Measurements from ENCODE around the gene TTYH1.
"Not testable (repeated sequence)": the region's sequence is repeated elsewhere in the genome, so short reads cannot be mapped to it uniquely, and the experiment has no call there.

The TTYH1 gene

DNA sequence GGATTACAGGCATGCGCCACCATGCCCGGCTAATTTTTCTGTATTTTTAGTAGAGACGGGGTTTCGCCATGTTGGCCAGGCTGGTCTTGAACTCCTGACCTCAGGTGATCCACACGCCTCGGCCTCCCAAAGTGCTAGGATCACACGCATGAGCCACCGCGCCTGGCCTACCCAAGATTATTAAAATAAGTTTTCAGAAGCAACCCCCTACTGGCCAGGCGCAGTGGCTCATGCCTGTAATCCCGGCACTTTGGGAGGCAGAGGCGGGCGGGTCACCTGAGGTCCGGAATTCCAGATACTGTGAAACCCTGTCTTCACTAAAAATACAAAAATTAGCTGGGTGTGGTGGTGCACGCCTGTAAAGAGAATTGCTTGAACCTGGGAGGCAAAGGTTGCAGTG lies 31.1 kb downstream of the TTYH1 start:
- DNase-seq, result not testable (repeated sequence)

DNA sequence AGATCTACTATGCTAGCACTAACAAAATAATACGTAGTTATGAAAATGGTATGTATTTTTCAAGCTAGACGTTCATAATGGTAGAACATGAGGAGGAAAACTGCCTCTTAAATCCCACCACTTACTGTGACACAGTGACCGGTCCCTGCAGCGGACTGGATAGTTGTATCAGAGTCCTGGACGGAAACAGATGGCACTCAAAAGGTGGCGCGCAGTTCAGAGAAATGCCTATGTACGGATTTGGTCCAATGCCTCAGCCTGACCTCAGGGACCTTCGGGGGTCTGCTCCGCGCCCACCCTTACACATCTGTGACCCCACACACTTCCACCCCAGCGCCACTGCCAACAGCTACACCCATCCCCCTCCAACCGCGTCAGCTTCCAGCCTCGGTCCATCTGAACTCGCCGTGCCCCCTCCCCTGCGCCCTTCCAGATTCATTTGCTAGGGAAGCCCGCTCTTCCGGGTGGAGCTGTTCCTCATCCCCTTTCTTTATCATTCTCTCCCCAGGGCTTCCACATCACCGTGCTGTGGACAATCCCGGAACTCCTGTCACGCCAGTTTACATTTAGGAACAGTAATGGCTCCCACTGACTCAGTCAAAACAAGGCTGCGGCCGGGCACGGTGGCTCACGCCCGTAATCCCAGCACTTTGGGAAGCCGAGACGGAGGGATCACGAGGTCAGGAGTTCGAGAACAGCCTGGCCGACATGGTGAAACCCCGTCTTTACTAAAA lies 32.9 kb downstream of the TTYH1 start:
- DNase-seq, result peak; percentile 42

DNA sequence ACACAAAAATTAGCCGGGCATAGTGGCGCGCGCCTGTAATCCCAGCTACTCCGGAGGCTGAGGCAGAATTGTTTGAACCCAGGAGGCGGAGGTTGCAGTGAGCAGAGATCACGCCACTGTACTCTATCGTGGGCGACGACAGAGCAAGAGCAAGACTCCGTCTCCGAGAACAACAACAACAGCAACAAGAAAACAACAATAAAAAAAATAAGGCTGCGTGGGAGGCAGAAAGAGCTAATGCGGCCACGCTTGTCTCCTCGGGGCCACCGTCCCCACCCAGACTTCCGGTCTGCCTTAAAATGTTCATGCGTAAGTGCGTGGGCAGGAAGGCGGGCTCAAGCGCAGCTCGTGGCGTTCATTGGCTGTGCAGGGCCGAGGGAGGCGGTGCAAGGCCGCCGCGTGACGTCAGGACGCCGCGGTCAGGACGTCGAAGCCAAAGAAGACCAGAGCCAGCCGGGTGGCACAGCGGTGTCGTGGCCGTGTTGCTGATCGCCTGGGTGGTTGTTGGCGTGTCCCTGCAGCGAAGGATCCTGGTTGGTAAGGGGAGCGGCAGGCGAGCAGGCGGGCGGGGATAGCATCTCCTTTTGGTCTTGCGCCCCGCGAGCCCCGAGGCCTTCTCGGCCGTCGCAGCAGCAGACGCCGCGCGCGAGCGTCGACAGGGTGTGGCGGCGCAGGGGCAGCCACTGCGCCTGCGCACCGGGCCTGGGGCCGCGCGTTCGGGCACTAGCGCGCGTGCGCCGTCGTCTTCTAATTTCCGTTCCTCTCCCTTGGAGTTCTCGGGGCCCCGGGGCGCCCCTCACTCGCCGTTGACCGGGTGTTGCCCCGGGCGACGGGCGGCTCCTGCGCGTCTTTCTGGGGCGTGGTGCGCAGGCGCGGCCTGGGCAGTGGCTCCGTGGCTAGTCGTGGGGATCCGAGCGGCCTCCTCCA lies 33.8 kb downstream of the TTYH1 start, which contains the start of gene LENG8:
Gene LENG8 (plus strand): TSS at position 426 of the 927 bp plus-strand sequence. CDS start 2,146 bp downstream, outside the sequence.
- DNase-seq, result peak; percentile 96 to 97

DNA sequence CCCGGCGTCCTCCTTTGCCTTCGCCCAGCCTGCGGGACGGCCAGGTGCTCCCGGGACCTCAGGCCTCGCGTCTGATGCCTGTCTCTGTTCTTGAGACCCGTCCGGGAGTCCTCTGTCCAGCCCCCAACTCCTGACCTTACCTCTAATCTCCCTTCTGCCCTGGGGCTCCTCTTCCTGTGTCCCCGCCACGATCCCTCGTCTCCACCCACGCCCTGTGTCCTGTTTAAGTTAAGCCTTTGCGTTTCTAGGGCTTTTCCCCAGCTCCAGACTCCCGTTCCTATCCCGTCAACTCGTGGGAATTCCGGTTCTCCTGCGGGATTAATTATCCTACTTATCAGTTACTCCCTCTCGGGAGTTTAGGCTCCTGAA lies 34.4 kb downstream of the TTYH1 start:
- DNase-seq, result no peak

DNA sequence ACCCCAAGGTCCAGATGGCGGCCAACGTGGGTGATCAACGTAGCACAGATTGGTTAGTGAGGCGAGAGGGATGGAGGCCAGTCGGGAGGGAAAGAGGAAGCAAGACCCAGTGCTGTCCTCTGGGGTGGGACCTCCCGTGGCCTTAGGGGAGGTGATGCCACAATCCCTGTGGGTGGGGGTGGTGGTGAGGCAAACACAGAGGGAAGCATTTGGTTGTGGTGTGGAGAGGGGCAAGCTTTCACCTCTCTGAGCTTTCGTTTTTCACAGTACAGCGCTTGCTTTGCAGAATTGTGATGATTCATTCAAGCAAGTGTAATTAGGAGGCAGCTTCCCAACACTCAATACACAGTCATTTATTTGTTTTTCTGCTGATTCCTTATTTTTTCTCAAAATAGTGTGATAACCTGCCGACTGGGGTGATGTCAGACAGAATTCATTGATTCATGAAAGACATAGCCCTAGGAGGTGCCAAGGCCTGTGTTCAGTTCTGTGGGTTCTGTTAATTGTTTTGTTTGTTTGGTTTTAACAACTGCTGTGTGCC lies 36.1 kb downstream of the TTYH1 start:
- no peak for DNase-seq

DNA sequence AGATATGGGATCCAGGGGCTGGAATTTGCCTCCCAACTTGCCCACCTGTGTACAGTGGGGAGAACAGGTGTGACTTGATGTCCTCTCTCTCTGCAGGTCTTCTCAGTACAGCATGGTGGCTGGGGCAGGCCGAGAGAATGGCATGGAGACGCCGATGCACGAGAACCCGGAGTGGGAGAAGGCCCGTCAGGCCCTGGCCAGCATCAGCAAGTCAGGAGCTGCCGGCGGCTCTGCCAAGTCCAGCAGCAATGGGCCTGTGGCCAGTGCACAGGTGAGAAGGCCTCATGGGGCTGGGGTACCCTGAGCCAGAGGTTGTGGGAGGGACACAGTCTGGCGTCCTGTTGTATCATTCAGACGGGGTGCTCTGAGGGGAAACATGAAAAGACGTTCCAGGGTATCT lies 36.7 kb downstream of the TTYH1 start:
- DNase-seq, result no peak

DNA sequence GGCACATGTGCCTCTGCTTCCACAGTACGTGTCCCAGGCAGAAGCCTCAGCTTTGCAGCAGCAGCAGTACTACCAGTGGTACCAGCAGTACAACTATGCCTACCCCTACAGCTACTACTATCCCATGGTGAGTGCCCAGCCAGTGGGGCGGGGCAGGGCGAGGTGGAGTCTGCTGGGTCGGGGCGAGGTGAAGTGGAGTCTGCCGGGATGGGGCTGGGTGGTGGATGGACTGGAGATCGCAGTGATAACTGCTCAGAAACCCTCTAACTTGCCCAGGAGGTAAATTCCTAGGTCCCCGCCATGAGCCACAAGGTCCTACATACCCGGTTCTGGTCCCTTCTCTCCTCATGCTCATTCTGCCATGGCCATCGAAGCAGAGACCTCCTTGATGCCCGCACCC lies 37.4 kb downstream of the TTYH1 start:
- DNase-seq, result no peak

DNA sequence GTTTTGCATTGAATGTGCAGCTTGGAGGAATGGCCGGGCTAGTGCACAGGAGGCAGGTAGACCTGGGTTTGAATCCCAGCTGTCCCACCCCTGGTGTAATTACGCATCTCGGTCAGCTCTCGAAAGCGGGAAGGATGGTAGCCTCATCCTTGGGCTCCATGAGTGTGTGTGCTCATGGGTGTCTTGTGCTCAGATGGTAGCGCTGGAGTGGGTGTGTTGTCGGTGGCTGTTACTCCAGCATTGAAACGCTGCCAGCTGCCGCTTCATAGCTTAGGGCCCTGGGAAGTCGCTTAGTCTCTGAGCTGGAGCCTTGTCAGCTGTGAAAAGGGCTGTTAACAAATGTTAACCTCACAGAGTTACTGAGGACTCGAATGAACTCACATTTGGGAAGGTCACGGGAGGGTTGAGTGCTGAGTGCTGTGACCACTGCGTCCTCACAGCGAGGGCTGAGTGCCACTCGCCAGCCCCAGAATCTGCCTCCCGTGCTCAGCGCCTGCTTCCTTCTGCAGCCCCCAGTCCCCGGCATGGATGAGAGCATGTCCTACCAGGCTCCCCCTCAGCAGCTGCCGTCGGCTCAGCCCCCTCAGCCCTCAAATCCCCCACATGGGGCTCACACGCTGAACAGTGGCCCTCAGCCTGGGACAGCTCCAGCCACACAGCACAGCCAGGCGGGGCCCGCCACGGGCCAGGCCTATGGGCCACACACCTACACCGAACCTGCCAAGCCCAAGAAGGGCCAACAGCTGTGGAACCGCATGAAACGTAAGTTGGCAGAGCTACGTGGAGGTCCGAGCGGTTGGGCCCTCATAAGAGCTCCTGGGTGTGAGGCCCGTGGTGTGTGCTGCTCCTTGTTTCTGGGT lies 38.9 kb downstream of the TTYH1 start:
- DNase-seq, result no peak

DNA sequence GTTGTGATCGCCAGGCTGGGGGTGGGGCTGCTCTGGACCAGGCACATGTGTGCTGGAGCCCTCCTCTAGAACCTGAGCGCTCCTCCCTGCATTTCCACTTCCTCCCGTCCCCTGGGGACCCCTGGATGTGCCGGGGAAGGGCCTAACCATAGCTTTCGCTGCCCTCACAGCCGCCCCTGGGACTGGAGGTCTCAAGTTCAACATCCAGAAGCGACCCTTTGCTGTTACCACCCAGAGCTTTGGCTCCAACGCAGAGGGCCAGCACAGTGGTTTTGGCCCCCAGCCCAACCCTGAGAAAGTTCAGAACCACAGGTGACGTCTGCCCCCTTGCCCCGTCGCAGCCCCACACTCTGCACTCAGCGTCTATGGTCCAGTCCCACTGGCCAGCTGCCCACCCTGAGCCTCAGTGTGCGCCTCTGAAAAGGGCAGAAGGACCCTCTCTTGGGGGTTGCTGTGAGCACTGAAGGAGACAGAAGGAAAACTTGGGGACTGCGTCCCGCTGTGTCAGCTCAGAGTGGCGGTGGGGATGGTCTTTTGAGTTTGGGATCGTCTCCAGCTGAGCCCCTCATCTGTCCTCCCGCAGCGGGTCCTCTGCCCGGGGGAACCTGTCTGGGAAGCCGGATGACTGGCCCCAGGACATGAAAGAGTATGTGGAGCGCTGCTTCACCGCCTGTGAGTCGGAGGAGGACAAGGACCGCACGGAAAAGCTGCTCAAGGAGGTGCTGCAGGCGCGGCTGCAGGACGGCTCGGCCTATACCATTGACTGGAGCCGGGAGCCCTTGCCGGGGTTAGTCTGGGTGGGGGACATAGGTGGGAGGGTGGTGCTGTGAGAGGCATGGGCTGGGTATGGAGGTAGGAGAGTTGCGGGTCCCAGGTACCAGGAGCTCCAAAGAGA lies 39.8 kb downstream of the TTYH1 start:
- no peak for DNase-seq

DNA sequence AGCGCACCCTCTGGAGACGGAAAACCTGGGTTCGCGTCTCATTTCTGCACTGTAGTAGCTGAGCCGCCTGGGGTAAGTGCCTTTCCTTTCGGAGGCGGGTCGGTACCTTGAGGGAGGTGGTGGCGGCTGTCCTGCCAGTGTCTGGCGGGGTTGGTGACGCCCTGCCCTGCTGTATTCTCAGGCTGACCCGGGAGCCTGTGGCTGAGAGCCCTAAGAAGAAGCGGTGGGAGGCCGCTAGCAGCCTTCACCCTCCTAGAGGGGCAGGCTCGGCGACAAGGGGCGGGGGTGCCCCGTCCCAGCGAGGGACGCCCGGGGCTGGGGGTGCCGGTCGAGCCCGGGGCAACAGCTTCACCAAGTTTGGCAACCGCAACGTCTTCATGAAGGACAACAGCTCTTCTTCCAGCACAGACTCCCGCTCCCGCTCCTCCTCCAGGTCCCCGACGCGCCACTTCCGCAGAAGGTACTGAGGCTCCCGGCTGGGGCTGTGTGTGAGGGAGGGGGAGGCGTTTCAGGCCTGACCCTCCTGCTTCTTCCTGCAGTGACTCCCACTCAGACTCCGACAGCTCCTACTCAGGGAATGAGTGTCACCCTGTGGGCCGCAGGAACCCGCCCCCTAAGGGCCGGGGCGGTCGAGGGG lies 40.6 kb downstream of the TTYH1 start:
- no peak for DNase-seq

DNA sequence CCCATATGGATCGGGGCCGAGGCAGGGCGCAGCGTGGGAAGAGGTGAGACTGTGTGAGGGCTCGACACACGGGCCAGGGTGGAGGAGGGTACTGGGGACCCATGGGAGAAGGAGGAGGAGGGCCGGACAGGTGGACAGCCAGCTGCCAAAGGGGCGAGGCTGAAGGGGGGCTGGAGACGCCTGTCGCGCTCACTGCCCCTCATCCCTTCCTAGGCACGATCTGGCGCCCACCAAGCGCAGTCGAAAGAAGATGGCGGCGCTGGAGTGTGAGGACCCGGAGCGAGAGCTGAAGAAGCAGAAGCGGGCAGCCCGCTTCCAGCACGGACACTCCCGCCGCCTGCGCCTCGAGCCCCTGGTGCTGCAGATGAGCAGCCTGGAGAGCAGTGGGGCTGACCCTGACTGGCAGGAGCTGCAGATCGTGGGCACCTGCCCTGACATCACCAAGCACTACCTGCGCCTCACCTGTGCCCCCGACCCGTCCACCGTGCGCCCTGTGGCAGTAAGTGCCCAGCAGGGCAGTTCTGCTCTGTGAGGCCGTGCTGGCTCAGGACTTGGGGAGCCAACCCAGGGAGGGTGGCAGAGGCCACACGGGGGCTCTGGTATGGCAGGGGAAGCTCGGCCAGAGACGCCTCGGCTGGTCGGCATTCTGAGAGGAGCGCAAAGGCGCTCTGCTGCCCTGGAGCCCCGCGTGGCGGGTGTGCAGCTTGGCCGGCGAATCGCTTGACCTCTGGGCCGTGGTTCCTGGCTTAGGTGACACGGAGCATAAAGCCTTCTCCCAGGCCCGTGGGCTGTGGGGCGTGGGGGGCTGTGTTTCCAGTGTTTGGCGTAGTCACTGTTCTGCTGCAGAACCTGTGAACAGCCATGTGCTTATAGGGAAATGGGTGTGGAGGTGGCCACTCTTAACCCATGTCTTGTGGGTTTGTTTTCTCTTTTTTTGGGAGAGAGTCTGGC lies 41.4 kb downstream of the TTYH1 start:
- DNase-seq, result no peak

DNA sequence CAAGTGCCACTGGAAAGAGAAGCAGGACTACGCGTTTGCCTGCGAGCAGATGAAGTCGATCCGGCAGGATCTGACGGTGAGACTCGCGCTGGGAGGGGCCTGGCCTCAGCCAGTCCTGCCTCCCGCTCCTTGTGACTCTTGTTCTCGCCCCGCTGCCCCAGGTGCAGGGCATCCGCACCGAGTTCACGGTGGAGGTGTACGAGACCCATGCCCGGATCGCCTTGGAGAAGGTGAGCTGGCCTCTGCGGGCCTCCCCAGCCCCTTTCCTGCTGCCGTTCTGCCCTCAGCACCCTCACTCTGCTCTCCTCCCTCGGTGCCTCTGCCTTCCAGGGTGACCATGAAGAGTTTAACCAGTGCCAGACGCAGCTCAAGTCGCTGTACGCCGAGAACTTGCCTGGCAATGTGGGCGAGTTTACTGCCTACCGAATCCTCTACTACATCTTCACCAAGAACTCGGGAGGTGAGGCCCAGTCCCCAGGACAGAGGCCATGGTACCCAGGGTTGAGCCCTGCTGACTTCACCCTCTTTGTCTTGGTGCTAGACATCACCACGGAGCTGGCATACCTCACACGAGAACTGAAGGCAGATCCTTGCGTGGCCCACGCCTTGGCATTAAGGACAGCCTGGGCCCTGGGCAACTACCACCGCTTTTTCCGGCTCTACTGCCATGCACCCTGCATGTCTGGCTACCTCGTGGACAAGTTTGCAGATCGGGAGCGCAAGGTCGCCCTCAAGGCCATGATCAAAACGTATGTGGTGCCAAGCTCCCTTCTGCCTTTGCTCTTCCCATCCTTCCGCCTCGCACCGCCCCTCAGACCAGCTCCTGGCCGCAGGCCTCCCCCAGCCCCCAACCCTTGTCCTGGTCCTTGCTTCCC lies 42.7 kb downstream of the TTYH1 start:
- no peak for DNase-seq

DNA sequence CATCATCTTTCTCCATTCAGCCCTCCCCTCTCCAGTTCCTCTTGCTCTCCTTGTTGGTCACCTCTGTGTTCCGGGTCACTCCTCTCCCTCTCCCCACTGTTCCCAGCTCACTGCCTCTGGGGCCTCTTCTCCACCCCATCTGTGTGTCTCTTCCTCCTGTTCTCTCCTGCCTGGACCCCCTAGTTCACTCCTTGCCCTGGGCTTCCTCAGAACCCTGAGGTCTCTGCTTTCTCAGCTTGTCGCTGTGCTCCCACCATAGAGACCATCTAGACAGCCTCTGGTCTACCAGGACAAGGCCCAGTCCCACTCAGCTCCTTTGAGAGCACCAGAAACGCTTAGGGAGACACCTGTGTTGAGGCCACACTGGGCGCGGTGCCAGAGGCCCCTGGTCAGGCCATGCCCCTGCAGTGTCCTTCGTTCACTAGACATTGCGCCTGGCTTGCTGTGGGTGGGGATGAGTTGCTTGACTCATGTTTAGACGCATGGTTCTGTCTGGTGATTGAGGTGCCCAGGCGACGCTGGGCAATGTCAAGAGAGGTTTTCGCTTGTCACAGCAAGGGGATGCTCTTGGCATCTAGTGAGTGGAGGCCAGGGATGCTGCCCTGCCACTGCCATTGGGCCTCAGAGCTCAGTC lies 43.5 kb downstream of the TTYH1 start:
- DNase-seq, result no peak

DNA sequence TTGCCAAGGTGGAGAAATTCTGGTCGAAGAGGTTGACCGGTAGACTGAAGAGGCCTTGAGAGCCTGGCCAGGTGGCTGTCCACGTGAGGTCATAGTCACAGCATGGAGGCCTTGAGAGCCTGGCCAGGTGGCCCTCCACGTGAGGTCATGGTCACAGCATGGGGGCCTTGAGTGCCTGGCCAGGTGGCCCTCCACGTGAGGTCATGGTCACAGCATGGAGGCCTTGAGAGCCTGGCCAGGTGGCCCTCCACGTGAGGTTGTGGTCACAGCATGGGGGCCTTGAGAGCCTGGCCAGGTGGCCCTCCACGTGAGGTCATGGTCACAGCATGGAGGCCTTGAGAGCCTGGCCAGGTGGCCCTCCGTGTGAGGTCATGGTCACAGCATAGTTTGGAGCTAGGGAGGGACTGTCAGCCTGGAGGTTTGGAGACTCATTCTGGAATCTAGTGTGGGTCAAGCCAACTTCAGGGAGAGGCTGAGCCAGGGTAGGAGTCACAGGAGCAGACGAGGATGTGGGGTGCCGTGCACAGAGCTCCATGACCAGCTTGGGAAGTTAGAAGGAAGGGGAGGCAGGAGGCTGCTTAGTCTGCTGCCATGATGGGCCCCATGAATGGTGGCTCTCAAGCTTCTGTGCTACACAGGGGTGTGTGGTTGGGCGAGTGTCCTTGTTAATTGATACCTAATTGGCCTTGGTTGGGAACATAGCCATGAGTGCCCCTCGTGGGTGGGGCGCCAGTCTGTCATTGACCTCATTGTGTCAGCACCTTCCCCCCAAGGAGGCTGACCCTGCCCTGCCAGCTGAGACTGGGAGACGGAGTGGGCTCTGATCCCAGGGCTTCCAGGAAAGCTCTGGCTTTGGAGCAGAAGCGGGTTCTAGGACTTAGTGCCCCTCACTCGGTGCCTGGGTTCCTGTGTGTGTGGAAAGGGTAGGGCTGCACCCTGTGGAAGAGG lies 44.3 kb downstream of the TTYH1 start:
- no peak for DNase-seq

DNA sequence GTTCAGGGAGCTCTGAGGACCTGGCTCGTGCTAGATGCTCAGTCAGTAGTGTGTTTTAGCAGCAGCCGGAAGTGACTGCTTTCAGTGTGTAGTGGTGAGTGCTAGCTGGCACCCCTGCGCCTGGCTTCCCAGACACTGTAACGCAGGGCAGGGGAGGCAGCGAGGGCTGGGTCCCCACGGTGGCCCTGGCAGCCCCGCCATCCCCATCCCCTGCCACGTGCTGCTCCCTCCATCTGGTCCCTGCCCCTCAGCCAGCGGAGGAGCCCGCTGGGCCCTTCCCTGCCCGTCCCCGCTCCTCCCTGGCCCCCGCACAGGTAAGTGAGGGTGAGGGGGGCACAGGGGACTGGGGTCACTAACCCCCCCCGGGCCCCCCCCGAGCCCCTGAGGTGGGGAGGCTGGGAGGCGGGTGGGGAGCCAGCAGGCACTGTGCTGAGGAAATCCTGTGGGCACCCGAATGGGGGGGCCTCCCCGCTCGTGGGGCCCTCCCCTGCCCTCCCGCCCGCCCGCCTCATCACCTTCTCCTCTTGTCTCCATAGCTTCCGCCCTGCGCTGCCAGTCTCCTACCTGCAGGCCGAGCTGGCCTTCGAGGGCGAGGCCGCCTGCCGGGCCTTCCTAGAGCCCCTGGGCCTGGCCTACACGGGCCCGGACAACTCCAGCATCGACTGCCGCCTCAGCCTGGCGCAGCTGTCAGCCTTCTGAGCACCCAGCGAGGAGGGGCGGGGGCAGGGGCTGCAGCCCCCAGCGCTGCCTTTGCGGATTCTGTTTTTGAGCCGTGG lies 45.2 kb downstream of the TTYH1 start:
- no peak for DNase-seq

DNA sequence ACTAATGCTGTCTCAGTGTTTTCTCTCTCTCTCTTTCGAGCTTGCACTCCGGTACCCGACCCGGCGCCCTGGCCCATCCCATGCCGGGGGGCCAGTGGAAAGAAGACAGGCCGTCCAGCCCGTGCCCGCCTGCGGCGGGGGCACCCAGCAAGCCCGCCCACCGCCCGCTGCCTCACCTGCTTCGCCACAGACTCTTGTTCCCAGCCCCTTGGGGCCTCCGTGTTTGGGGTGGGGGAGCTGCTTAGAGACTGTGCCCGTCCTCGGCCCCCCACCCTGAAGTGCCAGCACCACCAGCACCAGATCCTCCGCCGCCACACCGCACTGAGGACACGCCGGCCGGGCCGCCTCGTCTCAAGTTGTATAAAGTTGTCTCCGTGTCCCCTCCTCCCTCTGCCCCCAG lies 45.9 kb downstream of the TTYH1 start:
- DNase-seq, result no peak
